DND-41 (cell line): Measurements from ENCODE around the gene CHRM4.

Experiments used
- EZH2 ChIP-seq: IDR thresholded peaks from 3 replicates; pipeline ENCODE4 v1.6.1; 2012; ENCODE audit warnings: borderline replicate concordance, low read depth, mild to moderate bottlenecking, moderate library complexity, low read length, inconsistent platforms; ENCODE audit not compliant: severe bottlenecking
- TF ChIP-seq, protein P1 (sequence below): IDR thresholded peaks from 2 replicates; pipeline ENCODE4 v1.5.1; 2012; ENCODE audit warnings: borderline replicate concordance, low read length, moderate library complexity, mild to moderate bottlenecking; ENCODE audit not compliant: poor library complexity, severe bottlenecking; ENCODE audit errors: extremely low read depth

DNA sequence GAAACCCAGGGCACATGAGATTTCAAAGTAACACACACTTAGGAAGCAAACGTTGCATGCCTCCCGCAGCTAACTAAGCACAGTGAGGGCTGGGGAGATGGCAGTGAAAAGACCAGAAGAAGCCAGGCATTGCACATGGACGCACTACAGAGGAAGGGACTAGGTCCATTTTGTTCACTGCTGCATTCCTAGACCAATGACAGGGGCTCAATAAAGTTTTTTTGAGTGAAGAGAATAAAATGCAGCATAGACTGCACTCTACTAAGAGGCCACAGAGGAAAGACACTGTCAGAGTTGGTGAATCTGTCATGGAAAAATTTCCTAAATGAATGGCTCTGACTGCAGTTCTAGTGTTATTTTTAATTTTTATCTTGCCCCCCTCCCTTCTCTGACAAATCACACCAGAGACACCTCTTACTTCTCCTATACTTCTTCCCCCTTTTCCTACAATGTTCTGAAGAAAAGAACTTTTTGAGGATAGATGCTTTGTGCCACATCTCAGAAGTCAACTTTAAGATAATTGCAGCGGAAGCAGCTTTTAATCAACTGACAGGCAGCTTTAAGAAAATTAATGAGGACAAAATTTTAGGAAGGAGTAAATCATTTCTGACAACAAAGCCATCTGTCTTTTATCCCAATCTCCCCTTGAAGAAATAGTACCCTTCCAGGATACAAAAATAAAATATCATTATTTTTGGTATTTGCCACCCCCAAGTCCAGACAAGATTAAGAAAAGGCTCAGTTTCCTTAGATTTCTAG lies 34.8 kb upstream of the CHRM4 start:
- TF ChIP-seq, protein P1, sequence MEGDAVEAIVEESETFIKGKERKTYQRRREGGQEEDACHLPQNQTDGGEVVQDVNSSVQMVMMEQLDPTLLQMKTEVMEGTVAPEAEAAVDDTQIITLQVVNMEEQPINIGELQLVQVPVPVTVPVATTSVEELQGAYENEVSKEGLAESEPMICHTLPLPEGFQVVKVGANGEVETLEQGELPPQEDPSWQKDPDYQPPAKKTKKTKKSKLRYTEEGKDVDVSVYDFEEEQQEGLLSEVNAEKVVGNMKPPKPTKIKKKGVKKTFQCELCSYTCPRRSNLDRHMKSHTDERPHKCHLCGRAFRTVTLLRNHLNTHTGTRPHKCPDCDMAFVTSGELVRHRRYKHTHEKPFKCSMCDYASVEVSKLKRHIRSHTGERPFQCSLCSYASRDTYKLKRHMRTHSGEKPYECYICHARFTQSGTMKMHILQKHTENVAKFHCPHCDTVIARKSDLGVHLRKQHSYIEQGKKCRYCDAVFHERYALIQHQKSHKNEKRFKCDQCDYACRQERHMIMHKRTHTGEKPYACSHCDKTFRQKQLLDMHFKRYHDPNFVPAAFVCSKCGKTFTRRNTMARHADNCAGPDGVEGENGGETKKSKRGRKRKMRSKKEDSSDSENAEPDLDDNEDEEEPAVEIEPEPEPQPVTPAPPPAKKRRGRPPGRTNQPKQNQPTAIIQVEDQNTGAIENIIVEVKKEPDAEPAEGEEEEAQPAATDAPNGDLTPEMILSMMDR, result no peak
- no peak for TF ChIP-seq EZH2
